HG02678 (cell line): ENCODE data around the gene CDK9.

Experiments used
- ATAC-seq: cut with Tn5 transposase; IDR thresholded peaks from one replicate; pipeline ENCODE4 v1.9.1; 2021; ENCODE audit warnings: mild to moderate bottlenecking, moderate library complexity; ENCODE audit not compliant: unreplicated experiment

CDK9 gene

DNA sequence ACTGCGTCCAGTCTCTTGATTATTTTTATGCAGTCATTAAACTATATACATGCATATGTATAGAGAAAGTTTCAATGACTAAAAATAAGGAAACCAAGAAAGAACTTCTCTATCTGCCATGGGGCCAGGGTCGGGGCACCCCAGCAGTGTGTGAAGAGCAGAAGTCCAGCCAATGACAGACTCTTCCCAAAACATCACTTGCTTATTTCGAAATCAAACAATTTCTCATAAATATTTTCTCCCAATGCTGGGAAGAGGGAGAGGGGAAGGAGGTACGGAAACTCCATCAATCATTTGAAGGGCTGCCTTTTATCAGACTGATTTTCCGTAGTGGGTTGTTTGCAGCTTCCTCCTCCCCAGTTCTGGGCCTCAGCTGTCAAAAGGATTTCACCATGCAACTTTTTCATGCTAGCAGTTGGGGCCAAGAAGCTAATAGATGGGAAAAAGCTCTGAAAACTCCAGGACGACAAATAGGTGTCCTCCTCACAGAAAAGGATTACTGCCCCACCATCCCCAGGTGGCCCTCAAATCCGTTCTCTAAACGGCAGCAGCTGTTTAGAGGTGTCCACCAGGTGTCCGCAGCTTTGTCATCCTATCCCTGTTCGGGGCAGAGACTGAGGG is 16.2 kb downstream of the CDK9 start:
- ATAC-seq = no peak

DNA sequence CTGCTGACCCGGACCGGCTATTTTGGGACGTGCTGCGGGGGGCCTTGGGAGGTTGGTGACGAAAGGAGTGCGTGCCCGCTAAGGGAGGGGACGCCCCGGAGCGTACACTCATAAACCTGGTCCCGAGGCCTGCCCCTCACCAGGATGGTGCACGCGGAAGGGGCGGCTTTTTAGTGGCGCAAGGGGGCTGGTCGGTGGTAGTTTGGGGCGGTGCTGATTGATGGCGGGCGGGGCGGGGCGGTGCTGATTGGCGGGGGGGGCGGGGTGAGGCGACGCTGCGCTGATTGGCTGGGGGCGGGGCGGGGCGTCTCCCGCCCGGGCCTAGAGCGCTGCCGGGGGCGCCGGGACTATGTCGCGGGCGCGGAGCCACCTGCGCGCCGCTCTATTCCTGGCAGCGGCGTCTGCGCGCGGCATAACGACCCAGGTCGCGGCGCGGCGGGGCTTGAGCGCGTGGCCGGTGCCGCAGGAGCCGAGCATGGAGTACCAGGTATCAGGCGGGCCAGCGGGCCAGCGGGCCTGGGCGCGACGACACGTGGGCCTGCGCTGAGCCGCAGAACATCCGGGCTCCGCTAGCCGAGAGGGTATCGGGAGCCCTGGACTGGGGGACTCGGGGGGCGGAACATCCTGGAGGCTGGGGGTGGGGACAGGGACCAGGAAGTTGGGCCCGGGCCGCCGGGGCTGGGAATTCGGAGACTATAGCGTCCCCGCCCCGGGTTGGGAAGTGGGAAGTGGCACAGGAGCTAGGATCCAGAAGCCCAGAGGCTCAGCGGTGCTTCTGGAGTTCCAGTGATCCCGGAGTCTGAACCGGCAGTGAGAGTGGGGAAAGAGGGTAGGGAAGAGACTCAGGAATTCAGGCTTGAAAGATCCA is 17.0 kb downstream of the CDK9 start, which contains the start of gene FPGS:
Gene FPGS, plus strand, starts transcription at position 307 of the 868 bp plus-strand sequence. Its CDS starts 43 bp downstream, at position 350.
- ATAC-seq = peak; percentile 79

DNA sequence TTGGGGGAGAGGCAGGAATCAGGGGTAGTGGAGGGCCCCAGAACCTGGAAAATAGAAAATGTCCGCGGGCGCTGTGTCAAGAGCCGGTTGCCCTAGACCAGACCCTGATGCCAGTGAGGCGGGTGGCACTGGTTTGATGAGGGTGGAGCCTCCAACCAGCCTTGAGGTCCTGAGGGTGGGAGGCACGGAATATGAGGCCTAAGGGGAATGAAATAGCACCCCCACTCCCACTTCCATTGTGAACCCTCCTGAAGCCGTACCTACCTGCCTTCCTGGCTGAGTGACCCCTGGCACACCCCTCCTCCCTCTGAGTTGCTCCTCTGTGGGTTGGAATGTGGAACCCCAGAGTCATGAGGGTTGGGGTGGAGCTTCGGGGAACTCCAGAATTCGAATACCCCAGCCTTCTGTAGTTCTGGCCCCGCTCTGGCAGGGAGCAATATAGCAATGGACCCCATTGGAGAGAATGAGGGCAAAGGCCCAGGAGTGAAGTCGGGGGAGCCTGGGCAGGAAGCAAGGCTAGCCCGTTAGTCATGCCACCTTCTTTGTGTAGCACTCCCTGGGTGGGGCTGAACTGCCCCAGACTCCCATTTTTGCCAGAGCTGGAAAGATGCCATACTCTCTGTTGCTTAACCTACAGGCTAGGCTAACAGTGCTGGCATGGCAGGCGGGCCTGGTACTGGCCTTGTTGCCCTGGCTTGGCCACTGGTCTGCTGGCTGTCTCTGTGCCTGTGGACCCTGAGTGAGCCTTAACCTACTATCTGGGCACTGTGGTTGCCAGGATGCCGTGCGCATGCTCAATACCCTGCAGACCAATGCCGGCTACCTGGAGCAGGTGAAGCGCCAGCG is 17.9 kb downstream of the CDK9 start:
- peak; percentile 9 for ATAC-seq

DNA sequence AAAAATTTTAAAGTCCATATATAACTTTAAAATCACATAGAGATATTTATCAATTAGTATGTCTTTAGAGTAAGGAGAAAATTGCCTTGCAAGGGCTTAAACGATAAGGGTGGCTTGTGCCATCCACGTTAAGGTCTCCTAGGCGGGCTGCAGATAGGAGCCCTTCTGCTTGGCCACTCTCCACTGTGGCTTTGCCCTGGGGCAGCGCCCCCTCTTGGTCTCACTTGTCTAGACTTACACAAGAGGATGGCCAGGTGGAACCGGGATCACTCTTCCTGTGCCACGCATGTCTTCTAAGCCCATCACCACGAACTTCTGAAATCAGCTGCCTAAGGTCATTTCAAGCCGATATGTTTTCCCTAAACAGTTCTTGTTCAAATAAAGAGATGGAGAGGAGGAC is 19.8 kb downstream of the CDK9 start:
- ATAC-seq = no peak

DNA sequence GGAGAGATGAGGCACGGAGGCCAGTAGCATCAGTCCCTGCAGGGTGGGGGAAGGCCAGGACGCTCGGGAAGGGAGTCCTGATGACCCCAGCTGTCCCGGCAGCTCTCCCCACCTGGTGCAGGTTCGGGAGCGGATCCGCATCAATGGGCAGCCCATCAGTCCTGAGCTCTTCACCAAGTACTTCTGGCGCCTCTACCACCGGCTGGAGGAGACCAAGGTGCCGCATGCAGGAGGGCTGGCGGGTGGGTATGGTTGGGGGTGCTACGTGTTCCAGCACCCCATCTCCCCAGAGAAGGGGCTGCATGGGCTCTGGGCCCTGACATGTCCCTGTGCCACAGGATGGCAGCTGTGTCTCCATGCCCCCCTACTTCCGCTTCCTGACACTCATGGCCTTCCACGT is 21.0 kb downstream of the CDK9 start:
- ATAC-seq = no peak

DNA sequence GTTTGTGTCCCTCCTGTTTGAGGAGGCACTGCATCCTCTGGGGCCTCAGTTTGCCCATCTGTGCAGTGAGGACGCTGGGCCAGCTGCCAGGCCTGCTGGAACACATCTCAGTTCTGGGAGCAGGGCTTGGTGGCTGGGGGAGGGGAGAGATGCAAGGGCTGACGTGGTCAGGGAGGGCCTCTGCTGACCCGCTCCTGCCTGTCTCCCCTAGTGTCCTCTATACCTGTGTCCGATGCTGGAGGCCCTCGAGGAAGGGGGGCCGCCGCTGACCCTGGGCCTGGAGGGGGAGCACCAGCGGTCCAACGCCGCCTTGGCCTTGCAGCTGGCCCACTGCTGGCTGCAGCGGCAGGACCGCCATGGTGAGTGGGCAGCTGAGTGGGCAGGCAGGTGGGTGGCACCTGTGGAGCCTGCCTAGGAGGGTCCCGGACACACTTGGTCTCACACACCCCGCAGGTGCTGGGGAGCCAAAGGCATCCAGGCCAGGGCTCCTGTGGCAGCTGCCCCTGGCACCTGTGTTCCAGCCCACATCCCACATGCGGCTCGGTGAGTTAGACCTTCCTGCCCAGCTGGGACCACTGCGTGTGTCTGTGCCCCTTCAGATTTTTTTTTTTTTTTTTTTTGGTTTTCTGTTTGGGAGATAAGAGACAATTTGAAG is 22.6 kb downstream of the CDK9 start:
- ATAC-seq = no peak

DNA sequence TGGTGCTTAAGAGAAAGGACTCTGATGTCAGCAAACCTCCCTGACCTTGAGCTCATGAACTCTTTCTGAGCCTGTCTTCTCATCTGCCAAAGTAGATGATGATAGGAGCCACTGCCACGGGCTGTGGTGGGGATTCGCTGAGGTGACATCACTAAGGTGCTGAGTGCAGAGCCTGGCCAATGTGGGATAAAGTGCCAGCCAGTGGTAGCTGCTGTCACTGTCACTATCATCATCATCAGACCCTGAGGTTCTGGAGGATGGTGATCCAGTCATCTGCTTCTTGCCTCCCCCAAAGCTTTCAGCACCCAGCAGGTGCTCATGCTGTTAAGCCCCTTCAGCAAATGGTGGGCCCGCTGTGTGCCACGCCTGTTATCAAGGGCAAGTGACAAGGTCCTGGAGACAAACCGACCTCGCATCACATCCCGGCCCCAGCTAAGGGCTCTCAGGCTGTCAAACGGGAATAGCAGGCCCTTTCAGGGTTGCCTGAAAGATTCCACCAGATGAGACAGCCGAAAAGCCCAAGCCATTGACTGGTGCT is 23.2 kb downstream of the CDK9 start:
- ATAC-seq = no peak

DNA sequence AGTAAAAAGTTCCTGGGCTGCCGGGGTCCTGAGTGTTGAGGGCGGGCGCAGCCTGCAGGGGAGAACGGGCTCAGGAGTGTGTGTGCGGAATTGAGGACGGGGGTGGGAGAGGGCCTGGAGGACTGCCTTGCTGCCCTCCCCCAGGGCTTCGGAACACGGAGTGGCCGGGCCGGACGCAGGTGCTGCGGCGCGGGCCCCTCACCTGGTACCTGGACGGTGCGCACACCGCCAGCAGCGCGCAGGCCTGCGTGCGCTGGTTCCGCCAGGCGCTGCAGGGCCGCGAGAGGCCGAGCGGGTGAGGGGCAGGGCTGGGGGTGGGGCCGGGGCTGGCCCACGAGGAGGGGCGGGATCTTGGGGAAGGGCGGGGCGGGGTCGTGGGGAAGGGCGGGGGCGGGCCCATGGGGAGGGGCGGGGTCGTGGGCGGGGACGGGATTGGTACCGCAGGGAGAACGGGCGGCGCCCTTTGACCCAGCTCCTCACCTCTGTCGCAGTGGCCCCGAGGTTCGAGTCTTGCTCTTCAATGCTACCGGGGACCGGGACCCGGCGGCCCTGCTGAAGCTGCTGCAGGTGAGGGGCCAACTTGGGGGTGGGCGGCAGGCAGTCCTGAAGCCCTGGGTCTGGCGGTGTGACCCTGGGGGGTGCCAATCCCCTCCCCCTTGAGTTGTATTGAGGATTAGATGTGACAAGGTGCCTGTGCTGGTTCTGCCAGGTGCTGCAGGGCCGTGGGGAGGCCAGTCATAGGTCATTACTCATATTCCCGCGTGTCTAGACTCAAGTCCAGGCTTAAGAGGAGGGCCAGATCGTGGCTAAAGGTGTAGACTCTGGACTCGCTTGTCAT is 23.9 kb downstream of the CDK9 start:
- ATAC-seq = no peak

DNA sequence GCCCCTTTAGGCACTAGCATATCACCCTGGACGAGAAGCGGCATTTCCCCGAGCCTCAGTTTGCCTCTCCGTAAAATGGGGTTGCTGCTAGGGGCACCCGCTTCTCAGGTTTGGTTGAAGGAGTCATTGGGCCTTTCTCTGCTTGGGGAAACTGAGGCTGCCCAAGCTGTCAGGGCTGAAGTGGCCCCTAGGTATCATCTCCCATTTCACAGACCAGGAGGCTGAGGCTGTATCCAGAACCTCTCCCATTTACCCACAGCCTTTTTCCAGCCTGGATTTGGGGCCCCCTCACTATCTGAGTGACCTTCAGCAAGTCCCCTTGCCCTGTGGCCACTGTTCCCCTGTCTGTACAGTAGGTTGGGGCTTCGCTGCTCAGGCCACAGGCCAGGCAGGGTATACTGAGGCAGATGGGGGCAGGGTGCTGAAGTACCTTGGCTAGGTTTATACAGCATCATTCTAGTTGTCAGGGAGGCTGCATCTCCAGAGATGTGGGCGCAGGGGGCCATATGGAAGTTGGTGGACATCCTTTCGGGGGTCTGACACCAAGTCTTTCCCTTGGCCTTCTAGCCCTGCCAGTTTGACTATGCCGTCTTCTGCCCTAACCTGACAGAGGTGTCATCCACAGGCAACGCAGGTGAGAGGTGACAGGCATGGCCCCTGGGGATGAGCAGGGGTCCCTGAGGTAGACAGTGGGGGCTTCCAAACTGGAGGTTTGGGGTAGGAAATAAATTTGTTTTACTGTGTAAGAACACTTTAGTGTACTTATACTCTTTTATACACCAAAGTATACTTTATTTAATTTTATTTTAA is 24.7 kb downstream of the CDK9 start:
- ATAC-seq = no peak

DNA sequence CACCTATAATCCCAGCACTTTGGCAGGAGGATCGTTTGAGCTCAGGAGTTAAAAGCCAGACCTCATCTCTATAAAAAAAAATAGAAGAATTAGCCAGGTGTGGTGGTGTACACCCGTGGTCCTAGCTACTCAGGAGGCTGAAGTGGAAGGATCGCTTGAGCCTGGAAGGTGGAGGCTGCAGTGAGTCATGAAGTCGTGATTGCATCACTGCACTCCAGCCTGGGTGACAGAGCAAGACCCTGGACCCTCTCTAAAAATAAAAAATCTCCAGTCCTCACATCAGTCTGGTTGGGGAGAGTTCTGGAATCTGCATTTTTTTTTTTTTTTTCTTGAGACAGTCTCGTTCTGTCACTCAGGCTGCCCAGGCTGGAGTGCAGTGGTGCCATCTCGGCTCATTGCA is 26.2 kb downstream of the CDK9 start:
- ATAC-seq = no peak

DNA sequence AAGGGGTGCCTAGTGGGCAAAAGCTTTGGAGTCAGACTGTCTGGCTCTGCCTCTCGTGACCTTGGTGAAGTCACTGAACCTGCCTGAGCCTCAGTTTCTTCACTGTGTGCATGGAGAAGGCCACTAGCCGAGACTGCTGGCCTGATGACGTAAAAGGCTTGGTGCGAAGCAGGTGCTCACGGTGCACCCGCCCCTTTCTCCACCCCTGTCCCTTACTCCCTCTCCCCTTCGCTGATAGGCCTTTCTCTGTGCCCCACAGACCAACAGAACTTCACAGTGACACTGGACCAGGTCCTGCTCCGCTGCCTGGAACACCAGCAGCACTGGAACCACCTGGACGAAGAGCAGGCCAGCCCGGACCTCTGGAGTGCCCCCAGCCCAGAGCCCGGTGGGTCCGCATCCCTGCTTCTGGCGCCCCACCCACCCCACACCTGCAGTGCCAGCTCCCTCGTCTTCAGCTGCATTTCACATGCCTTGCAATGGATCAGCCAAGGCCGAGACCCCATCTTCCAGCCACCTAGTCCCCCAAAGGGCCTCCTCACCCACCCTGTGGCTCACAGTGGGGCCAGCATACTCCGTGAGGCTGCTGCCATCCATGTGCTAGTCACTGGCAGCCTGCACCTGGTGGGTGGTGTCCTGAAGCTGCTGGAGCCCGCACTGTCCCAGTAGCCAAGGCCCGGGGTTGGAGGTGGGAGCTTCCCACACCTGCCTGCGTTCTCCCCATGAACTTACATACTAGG is 27.3 kb downstream of the CDK9 start:
- ATAC-seq = no peak

DNA sequence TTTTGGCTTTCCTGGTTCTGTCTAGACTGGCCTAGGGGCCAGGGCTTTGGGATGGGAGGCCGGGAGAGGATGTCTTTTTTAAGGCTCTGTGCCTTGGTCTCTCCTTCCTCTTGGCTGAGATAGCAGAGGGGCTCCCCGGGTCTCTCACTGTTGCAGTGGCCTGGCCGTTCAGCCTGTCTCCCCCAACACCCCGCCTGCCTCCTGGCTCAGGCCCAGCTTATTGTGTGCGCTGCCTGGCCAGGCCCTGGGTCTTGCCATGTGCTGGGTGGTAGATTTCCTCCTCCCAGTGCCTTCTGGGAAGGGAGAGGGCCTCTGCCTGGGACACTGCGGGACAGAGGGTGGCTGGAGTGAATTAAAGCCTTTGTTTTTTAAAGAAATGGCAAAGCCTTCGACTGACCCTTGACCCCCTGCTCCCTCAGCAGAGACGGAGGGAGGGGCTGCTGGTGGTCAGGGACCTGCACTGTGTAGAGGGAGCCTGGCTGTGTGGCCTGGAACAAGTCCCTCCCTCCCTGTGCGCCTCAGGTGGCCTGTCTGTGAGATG is 27.9 kb downstream of the CDK9 start:
- ATAC-seq = no peak

DNA sequence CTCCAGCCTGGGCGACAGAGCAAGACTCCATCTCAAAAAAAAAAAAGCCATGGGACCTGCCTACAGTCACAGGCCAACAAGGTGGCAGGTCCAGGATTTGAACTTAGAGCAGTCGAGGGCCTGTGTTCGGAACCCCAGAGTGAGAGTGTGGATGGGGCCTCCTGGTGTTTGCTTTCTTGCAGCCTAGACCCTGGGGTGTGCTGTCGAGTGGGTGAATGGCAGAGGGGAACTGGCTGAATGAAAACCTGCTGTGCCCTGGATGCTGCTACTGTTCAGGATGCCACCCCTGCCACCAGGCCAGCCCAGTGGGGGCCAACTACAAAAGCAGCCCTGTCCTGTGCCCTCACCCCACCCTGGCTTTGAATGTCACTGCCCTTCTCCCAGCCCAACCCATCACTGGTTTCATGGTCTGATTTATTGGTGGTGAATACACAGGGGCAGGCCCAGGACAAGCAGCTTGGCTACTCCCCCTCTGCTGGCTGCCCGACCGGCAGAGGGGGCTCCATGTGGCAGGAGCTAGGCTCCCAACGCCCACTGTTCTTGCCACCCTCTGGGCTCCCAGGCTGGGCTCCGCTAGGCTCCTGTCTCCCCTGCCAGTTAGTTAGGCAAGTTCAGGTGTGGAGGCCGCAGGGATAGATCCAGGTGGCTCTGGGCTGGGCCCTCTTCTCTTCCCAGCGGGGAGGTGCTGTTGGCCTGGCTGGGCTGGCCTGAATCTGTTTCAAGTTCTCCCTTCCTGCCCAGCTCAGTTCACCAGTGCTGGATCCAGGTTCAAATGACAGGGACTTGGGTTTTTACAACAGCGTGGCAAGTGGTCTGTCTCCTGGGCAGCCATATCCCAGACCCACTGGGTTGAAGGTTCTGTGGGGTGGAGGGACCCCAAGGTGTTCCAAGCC is 29.0 kb downstream of the CDK9 start:
- no peak for ATAC-seq

DNA sequence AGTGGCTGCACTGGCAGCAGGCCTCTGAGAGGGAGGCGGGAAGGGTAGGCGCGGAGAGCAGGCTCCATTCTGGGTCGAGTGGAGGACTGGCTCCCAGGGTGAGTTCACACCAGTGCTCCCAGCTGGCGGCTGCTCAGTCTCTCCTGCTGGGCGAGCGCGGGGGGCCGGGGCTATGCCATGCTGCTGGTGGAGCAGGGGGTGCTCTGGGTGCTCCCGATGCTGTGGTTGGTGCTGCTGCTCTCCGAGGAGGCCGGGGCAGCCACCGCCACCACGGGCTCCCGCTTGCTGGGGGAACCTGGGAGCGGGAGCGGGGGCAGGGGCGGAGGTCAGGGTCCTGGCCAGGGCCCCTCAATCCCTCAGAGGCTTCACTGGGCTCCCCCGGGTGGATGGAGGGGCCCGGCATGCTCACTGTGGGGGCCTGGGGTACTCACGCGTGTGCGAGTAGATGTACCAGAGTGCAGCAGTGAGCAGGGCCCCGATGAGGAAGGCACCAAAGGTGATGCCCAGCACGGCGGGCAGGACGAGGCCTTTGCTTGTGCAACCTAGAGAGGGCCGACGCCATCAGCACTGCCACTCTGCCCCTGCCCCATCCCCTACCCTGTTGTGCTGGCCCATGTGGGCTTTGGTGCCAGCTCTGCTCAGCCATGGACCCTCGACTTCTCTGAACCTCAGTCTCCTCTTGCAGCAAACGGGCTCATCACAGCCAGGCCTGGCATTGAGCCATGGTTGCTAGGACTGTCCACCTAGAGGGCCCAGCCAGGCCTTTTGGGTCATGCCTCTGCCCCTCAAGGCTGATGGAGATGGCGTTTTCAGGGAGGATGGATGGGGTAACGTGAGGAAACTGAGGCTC is 29.9 kb downstream of the CDK9 start:
- ATAC-seq = no peak

DNA sequence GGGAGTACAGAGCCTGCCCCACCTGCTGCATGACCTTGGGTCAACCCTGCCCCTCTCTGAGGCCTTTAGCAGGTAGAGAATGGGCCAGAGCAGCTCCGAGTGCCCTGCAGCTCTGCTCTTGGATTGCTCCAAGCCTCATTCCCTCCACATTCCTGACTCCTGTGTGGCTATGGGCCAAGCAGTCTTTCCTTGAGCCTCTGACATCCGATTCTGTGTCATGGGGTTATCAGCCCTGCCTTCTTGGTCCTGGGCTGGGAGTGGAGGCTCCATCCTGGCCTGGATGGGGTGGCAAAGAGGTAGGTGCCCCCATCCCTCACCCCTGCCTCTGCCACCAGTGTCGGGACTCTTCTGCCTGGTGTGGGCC is 30.5 kb downstream of the CDK9 start:
- no peak for ATAC-seq

DNA sequence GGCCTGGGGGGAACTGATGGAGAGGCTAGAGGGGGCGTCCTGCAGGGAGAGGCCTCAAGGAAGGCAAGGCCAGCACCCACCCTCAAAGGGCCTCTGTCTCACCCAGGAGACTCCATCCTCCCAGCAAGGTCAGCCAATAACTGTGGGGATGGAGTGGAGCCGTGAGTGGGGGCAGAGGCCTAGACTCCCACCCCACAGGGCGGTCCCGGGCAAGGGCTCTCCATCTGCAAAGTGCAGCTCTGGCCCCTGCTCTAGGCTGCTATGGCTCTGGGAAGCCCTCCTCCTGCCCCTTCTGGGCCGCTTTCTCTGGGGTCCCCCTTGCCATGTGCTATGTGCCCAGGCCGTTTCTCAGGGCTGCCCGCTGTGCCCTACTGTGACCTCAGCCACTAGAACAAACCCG is 30.9 kb downstream of the CDK9 start:
- ATAC-seq = no peak
